ENCODE measurements around the gene DLG2.
A peak's percentile ranks its signal among the peaks of the same experiment; 100 is the strongest.
"Not testable (repeated sequence)": the region's sequence is repeated elsewhere in the genome, so short reads cannot be mapped to it uniquely, and the experiment has no call there.

DLG2 gene

GRCh38 chr11:85627332-85627997 is at the start of gene DLG2:
Gene DLG2 (minus strand): TSS chr11:85627344.
- peak; percentile 41 to 55 for DNase-seq

- DNase-seq = no peak
Measured at GRCh38 chr11:85673393-85673792, 46.2 kb upstream of the DLG2 start.

GRCh38 chr11:85672105-85672902 is 45.2 kb upstream of the DLG2 start:
- no peak for DNase-seq

- DNase-seq = not testable (repeated sequence)
Measured at GRCh38 chr11:85670949-85671663, 44.0 kb upstream of the DLG2 start.

- DNase-seq = no peak
Measured at GRCh38 chr11:85668157-85668556, 41.0 kb upstream of the DLG2 start.

GRCh38 chr11:85666687-85667086 is 39.5 kb upstream of the DLG2 start:
- no peak for DNase-seq

- no peak for DNase-seq
Measured at GRCh38 chr11:85665733-85666132, 38.6 kb upstream of the DLG2 start.

- DNase-seq = peak; percentile 81 to 92
Measured at GRCh38 chr11:85664615-85665481, 37.7 kb upstream of the DLG2 start, which contains the start of gene CREBZF. Gene CREBZF (minus strand): TSS chr11:85665129. CDS start chr11:85664875, 254 bp downstream.

- DNase-seq = peak; percentile 43 to 62
Measured at GRCh38 chr11:85663753-85664614, 36.8 kb upstream of the DLG2 start.

GRCh38 chr11:85663080-85663752 is 36.1 kb upstream of the DLG2 start:
- DNase-seq = no peak

- no peak for DNase-seq
Measured at GRCh38 chr11:85661972-85662664, 35.0 kb upstream of the DLG2 start.

GRCh38 chr11:85658180-85658579 is 31.0 kb upstream of the DLG2 start:
- DNase-seq = no peak

- no peak for DNase-seq
Measured at GRCh38 chr11:85656777-85657176, 29.6 kb upstream of the DLG2 start.

GRCh38 chr11:85654343-85654742 is 27.2 kb upstream of the DLG2 start:
- not testable (repeated sequence) for DNase-seq

- no peak for DNase-seq
Measured at GRCh38 chr11:85652786-85653447, 25.8 kb upstream of the DLG2 start.

GRCh38 chr11:85651118-85651517 is 24.0 kb upstream of the DLG2 start:
- no peak for DNase-seq

- DNase-seq = peak; percentile 87 to 91
Measured at GRCh38 chr11:85647604-85648299, 20.6 kb upstream of the DLG2 start, which contains the start of gene TMEM126A. Gene TMEM126A (plus strand): TSS chr11:85647967. CDS start chr11:85650256, 2,289 bp downstream.

GRCh38 chr11:85647078-85647477 is 19.9 kb upstream of the DLG2 start:
- DNase-seq = no peak

GRCh38 chr11:85643191-85643614 is 16.1 kb upstream of the DLG2 start:
- no peak for DNase-seq

All from NCI-H524 (cell line).